ENCODE data around the gene UBE2Q2. TPM values are rescaled to one million over a fixed set of nuclear protein-coding genes. Genes with fewer than 3 reads are reported as not detected.

UBE2Q2 gene
- total RNA-seq, 1 experiment from 2014 or later: 27.0 TPM

- TF ChIP-seq ATF6 (CRISPR knock-in tag; IDR thresholded peaks at IDR 0.05) (no peak), CBFB (CRISPR knock-in tag; IDR thresholded peaks at IDR 0.05; ENCODE audit: low read depth) (no peak), ZSCAN18 (CRISPR knock-in tag; IDR thresholded peaks at IDR 0.05) (no peak), NFE2L1 (CRISPR knock-in tag; IDR thresholded peaks at IDR 0.05) (no peak), TEAD1 (CRISPR knock-in tag; IDR thresholded peaks at IDR 0.05) (no peak), JAZF1 (CRISPR knock-in tag; IDR thresholded peaks at IDR 0.05) (no peak), SP1 (CRISPR knock-in tag; conservative IDR thresholded peaks at IDR 0.05) (no peak)
- CTCF ChIA-PET: interaction anchor here (1.3 to 1.6 kb wide), 2 partner anchors 16 to 110 kb away, joined by 3 to 4 read pairs; no protein-coding TSS in a partner anchor
- H3K27me3 Mint-ChIP-seq (ENCODE audit: low read depth): no peaks in the 10 kb centered on the region
- POLR2A ChIA-PET: no interaction called here
- DNase-seq (ENCODE audit: low spot score): no peak
- no peak for ATAC-seq
- H3K36me3 Mint-ChIP-seq: no peaks in the 10 kb centered on the region
- no peak overlapping the region for H3K27ac Mint-ChIP-seq
- H3K4me3 Mint-ChIP-seq: no peak overlapping the region
- no peaks in the 10 kb centered on the region for H3K4me1 Mint-ChIP-seq
- H3K9me3 Mint-ChIP-seq: peaks cover 8% of the 10 kb centered on the region
These were observed 105.6 kb downstream of the UBE2Q2 start for GRCh38 chr15:75948761-75949296.

Other genes with a start within 250 kb of the UBE2Q2 start
- gene SNUPN, start 217.7 kb upstream of the UBE2Q2 start, total RNA-seq (2021): 25.9 to 28.4 TPM (median 27.9 TPM) in 3 replicates
- 93.7 to 107 TPM (median 94.8 TPM) in 3 replicates for gene IMP3, start 203.2 kb upstream of the UBE2Q2 start, total RNA-seq (2021)
- gene SNX33, start 195.5 kb upstream of the UBE2Q2 start, total RNA-seq (2021): 17.8 to 19.8 TPM (median 18.9 TPM) in 3 replicates
- gene CSPG4, start 130.6 kb upstream of the UBE2Q2 start, total RNA-seq (2021): 2.9 to 3.6 TPM (median 3.6 TPM) in 3 replicates
- gene FBXO22, start 60.4 kb downstream of the UBE2Q2 start, total RNA-seq (2021): 90.3 to 95.7 TPM (median 90.9 TPM) in 3 replicates
- gene NRG4, start 169.0 kb downstream of the UBE2Q2 start, total RNA-seq (2021): 0.18 to 0.55 TPM in 2 of 3 replicates, not detected in the other
- gene TMEM266, start 216.5 kb downstream of the UBE2Q2 start, total RNA-seq (2021): 5.6 to 8.6 TPM (median 6.2 TPM) in 3 replicates

All from WTC11 (cell line).